C4-2B (cell line): ENCODE data around the gene HSD17B11.

Experiments used
- ZFX ChIP-seq: fragments of 450-650 bp; IDR thresholded peaks from 2 replicates; pipeline ENCODE4 v1.6.1; 2017
- TF ChIP-seq, protein P1 (sequence below): fragments of 450-650 bp; conservative IDR thresholded peaks from 2 replicates; pipeline ENCODE4 v1.5.1; 2017; ENCODE audit warnings: mild to moderate bottlenecking

- TF ChIP-seq, protein P1, sequence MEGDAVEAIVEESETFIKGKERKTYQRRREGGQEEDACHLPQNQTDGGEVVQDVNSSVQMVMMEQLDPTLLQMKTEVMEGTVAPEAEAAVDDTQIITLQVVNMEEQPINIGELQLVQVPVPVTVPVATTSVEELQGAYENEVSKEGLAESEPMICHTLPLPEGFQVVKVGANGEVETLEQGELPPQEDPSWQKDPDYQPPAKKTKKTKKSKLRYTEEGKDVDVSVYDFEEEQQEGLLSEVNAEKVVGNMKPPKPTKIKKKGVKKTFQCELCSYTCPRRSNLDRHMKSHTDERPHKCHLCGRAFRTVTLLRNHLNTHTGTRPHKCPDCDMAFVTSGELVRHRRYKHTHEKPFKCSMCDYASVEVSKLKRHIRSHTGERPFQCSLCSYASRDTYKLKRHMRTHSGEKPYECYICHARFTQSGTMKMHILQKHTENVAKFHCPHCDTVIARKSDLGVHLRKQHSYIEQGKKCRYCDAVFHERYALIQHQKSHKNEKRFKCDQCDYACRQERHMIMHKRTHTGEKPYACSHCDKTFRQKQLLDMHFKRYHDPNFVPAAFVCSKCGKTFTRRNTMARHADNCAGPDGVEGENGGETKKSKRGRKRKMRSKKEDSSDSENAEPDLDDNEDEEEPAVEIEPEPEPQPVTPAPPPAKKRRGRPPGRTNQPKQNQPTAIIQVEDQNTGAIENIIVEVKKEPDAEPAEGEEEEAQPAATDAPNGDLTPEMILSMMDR, result peak; percentile 81
- no peak for TF ChIP-seq ZFX
Measured at GRCh38 chr4:87353592-87353991, 37.4 kb downstream of the HSD17B11 start.
